ENCODE data around the gene NCAPH2.

DNA sequence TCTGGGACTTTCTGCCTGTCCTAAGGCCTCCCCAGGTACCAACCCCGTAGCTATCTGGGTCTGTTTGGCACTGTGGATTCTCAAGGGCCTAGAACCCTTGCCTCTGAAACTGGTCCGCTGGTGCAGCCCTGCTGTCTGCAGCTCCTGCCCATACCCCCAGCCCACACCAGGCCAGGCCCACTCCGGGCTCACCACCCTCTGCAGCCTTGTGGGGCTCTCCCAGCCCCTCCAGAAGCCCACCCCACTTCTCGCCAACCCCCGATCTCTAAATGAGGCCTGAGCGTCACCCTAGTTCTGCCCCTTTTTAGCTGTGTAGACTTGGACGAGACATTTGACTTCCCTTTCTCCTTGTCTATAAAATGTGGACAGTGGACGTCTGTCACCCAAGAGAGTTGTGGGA is 42.4 kb downstream of the NCAPH2 start:
- TF ChIP-seq EZH2 (IDR thresholded peaks at IDR 0.05; ENCODE audit: insufficient read depth, poor library complexity, severe bottlenecking) (no peak), EZH2phosphoT487 (IDR thresholded peaks at IDR 0.05; ENCODE audit: insufficient read depth, low read depth) (no peak)

All from GM23248 (cell line).